ENCODE data around the gene ZBTB3.
"Not testable (repeated sequence)": the region's sequence is repeated elsewhere in the genome, so short reads cannot be mapped to it uniquely, and the experiment has no call there.

Gene ZBTB3

DNA sequence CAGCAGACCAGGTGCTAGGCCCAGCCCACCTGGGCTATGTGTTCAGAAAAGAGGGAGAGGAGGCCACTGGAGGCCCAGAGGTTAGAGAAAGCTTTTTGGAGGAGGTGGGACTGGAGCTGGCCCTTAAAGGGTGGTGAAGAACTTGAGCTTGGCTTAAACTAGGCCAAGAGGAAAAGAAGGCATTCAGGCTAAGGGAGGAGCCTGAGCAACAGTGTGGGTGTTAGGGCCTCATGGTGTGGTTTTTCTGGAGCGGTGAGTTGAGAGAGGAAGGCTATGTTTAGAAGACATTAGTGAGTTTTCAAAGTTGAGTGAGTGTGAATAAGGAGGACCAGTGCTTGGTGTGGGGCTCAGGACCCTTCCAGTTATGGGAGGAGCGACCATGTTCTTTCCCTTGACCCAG, 23.4 kb upstream of the ZBTB3 start:
- no peak for TF ChIP-seq POLR2A (IDR thresholded peaks at IDR 0.05; ENCODE audit: low read depth, low read length)
- no peak for DNase-seq (ENCODE audit: insufficient read length, low spot score)
- no peak for FAIRE-seq

DNA sequence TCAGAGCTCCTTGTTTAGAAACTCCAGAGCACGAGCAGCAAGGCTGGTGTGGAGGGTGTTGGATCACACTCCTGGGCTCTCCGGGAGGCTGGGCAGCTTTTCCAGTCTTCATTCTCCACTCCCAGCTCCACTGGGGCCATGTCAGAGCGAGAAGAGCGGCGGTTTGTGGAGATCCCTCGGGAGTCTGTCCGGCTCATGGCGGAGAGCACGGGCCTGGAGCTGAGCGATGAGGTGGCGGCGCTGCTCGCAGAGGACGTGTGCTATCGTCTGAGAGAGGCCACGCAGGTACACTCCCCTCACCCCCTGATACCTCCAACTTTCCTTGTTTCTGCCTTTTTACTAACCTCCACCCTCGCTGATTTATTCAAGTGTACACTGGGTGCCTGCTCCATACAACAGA, 21.7 kb upstream of the ZBTB3 start:
- no peak for TF ChIP-seq POLR2A (IDR thresholded peaks at IDR 0.05; ENCODE audit: low read depth, low read length)
- DNase-seq (ENCODE audit: insufficient read length, low spot score), result no peak
- FAIRE-seq, result no peak

DNA sequence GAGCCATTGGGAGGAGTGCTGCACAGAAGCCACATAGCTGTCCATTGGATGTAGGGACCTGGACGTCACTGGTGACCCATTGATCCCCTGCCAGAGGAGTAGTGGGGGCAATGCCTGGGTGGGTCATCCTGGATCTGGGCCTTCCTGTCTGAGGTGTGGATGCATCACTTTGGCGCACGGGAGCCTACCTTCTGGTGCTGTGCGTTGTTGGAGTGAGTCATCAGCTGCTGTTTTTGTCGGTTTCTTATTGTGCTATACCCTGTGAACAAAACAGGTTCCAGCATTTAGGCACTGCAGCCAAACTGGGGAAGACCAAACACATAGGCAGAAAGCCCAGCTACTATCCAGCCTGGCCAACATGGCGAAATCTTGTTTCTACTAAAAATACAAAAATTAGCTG, 20.4 kb upstream of the ZBTB3 start:
- FAIRE-seq, result no peak
- TF ChIP-seq POLR2A (IDR thresholded peaks at IDR 0.05; ENCODE audit: low read depth, low read length), result no peak
- DNase-seq (ENCODE audit: insufficient read length, low spot score), result no peak

DNA sequence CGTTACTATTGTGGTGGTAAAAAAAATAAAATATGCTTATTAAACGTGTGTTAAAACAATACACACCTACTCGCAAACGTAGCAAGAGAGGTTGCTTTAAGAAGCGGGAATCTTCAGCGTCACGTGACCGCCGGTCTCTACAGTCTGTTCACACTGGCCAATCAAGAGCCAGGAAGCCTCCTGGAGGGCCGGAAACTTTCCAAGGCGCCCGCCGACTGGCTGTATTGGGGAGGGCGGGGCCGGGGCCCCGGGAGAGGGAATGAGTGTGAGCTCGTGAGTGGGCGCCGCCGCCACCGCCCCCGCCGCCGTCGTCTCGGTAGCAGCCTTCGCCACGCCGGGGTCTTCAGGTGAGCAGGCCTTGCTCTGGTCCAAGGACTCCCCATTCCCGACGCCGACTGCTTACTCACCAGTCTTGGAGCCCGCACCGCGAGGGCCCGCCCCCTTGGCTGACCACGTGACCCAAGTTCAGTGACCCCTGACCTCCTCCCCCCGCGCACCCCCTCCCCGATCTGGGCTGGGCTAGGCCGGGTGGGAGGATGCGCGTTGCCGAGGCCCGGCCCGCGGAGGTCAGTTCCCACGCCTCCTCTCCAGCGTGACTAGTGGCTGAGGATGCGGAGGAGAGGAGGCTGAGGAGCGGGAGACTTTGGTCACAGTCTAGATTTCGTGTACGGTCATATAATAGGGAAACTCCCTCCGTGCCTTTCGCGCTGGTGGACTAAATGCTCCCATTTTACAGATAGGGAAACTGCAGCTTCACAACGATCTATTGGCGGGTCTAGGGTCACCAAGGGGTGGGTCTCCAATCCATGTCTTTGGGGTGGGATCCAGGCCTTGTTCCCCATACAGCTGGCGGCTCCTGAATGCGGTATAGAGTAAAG, 17.4 kb upstream of the ZBTB3 start, which contains the start of gene TAF6L:
TSS of gene TAF6L (plus strand) at position 253 of the 878 bp plus-strand sequence. CDS start 4,388 bp downstream, outside the sequence.
- TF ChIP-seq POLR2A (IDR thresholded peaks at IDR 0.05; ENCODE audit: low read depth, low read length), result peak; percentile 66

DNA sequence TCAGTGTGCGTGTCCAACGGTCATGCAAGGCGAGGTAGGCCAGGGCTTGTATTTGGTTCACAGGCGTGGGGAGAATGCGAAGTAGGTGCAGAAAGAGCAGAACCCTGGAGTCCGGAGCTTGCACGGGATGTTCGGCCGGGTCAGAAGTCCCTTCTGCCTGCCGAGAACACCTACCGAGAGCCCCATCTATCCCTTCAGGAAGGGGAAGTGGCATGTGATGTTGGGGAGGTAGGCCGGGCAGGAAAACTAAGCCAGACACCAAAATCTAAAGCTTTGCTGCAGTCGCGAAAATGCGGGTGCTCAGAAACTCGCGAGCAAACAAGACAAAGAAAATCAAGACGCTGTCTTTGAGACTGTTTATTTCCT, 16.8 kb upstream of the ZBTB3 start:
- FAIRE-seq, result no peak
- DNase-seq (ENCODE audit: insufficient read length, low spot score), result no peak
- no peak for TF ChIP-seq POLR2A (IDR thresholded peaks at IDR 0.05; ENCODE audit: low read depth, low read length)

More for the DNA sequence above, 17.4 kb upstream of the ZBTB3 start, which contains the start of gene TAF6L:
- DNase-seq (ENCODE audit: insufficient read length, low spot score), result peak; percentile 92
- no peak for FAIRE-seq

DNA sequence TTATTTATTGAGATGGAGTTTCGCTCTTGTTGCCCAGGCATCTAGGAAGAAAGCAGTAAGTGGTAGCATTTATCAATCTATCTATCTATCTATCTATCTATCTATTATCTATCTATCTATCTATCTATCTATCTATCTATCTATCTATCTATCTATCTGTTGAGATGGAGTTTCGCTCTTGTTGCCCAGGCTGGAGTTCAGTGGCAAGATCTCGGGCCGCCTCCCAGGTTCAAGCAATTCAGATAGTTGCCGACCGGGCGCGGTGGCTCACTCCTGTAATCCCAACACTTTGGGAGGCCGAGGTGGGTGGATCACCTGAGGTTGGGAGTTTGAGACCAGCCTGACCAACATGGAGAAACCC, 6.9 kb upstream of the ZBTB3 start:
- not testable (repeated sequence) for DNase-seq (ENCODE audit: insufficient read length, low spot score); FAIRE-seq

DNA sequence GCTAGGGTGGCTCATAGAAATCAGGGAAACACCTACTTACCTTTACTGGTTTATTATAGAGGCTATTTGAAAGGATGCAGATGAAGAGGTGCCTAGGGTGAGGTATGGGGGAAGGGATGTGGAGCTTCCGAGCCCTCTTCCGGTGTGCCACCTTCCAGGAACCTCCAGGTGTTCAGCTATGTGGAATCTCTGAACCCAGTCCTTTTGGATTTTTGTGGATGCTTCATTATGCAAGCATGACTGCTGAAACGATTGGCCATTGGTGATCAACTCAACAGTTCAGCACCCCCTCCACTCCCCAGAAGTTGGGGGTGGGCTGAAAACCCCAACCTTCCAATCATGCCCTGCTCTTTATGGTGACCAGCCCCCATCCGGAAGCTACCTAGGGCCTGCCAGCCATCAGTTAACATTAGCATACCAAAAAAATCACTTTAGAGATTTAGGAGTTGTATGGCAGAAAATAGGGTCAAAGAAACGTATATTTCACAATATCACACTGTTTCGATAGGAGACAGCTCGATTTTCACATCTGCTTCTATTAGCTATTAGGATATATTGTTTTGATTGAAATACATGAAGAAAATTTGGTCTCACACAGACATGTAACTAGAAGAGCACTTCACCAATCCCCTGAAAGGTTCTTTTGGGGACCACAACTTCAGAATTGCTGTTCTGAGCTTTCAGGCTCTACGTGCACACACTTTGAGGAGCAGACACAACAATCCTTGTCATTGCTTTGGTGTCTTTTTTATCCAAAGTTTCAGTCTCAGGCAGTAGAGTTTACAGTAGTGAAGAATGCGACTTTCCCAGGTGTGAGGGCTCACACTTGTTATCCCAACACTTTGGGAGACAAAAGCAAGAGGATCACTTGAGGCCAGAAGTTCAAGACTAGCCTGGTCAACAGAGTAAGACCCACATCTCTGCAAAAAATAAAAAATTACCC, 4.2 kb upstream of the ZBTB3 start:
- TF ChIP-seq POLR2A (IDR thresholded peaks at IDR 0.05; ENCODE audit: low read depth, low read length), result no peak
- DNase-seq (ENCODE audit: insufficient read length, low spot score) (no peak), FAIRE-seq (no peak)

DNA sequence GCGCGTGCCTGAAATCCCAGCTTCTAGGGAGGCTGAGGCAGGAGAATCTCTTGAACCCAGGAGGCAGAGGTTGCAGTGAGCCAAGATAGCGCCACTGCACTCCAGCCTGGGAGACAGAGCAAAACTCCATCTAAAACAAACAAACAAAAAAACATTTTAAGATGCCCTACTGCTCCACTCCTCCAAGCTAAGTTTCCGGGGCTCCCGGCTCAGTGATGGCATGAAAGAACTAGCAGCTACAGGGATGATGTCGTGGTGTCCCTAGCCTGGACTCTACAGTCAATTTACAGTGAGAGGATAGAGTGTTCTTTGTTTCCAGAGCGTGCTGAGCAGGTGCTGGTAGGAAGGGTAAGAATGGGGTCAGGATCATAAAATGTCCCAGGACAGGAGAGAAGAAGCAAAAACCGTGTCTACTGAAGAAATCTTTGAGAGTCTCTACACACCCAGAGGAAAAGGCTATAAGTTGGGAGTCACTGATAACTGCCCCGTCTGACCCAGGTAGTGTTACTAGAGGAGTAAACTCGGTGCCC, 1.2 kb upstream of the ZBTB3 start:
- no peak for TF ChIP-seq POLR2A (IDR thresholded peaks at IDR 0.05; ENCODE audit: low read depth, low read length)
- no peak for DNase-seq (ENCODE audit: insufficient read length, low spot score)
- FAIRE-seq, result no peak

DNA sequence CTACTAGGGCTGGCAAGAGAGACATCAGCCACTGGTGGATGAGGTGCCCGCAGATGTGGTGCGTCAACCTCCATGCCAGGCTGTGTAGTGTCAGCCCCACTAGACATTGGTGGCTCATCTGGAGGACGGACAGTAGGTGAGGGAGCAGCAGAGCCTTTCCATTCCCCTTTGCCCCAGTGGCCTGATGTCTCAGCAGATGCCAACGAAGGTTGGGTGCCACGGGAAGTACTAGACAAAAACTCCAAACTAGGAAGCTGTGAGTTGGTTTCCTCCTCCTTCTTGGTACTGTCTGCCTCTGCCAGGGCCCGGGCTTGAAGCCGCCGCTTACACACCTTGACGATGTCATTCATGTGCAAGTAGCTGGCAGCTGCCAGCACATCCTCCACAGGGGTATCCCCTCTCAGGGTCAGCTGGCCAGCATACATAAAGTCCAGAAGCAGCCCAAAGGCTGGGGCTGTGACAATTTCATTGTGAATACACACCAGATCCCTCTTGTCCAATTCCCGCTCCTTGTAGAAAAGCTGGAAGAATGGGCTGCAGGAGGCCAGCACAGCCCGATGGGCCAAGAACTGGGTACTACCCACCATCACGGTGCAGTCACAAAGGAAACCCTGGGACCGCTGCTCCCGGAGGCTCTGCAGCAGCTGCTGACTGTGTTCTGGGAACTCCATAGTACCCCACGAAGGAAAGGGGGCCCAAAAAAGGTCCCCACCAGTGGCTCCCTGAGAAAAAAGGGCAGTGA, 795 bp downstream of the ZBTB3 start:
- TF ChIP-seq POLR2A (IDR thresholded peaks at IDR 0.05; ENCODE audit: low read depth, low read length), result no peak
- FAIRE-seq (no peak), DNase-seq (ENCODE audit: insufficient read length, low spot score) (no peak)

DNA sequence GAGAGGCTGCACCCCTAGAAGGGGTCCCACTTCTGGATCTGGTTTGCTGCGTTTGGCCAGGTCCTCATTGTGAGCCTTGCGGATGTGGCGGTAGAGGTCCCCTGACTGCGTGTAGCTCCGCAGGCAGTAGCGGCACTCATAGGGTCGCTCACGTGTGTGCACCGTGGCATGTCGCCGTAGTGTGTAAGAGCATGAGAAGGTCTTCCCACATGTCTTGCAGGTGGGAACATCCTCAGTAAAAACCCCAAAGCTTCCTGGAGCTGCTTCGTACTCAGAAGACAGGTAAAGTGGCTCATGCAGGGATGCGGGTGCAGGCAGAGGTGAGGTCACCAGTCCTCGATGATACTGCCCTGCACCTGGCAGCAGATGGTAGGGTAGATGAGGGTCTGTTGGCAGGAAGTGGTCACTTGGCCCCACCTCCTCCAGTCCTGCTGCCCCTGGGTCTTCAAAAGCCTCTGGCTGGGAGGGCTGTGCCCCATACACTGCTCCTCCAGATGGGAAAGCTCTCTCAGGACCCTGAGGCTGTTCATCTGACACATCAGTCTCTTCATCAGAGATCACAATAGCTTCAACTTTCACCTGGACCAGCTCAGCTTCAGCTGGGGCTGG, 1.7 kb downstream of the ZBTB3 start:
- FAIRE-seq (no peak), DNase-seq (ENCODE audit: insufficient read length, low spot score) (no peak)
- TF ChIP-seq POLR2A (IDR thresholded peaks at IDR 0.05; ENCODE audit: low read depth, low read length), result no peak

DNA sequence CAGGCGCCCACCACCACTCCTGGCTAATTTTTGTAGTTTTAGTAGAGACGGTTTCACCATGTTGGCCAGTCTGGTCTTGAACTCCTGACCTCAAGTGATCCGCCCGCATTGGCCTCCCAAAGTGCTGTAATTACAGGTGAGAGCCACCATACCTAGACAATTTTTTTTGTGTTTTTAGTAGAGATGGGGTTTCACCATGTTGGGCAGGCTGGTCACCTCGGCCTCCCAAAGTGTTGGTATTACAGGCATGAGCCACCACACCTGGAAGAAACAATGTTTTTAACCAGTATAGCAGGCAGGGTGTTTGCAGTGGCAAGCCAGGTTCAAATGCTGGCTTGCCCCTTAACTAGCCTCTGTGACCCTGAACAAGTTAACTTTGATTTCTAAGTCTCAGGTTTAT, 4.0 kb downstream of the ZBTB3 start:
- FAIRE-seq; DNase-seq (ENCODE audit: insufficient read length, low spot score): not testable (repeated sequence)

DNA sequence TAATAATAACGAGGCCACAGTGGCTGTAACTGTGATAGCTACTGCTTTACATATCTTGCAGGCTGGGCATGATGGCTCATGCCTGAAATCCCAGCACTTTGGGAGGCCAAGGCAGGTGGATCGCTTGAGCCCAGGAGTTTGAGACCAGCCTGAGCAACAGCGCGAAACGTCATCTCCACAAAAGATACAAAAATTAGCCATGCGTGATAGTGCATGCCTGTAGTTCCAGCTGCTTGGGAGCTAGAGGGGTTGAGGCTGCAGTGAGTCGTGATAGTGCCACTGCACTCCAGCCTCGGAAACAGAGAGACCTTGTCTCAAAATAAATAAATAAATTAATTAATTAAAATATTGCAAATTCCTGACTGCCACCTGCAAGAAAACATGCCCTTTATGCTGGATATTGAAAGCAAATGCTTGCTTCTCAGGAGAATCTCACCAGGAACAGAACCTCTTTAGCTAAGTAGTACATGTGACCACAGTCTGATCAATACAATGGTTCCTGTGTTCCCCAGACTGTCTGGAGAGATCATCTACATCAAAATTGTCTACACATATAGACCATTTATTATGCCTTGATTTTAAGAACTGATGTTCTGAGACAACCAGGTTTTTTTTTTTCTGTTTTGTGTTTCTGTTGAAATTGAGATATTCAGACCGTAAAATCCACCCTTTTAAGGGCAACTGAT, 6.3 kb downstream of the ZBTB3 start:
- FAIRE-seq, result no peak
- DNase-seq (ENCODE audit: insufficient read length, low spot score), result no peak
- no peak for TF ChIP-seq POLR2A (IDR thresholded peaks at IDR 0.05; ENCODE audit: low read depth, low read length)

DNA sequence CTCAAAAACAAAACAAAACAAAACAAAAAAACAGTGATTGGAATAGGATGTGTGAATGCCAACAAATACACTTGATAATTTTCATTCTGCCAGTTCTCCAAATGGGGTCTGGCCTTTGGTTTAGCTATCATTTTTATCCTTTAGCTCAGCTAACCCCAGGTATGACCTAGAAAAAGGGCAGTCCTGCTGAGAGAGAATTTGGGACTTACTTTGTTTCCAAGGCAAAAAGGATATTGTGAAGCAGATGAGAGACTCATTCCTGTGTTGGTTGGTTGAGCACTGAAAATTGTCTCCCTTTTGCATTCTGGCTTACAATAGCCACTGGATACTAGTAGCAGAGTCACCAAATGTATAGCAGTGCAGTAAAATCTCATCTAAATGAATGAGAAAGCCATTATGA, 16.8 kb downstream of the ZBTB3 start:
- FAIRE-seq, result no peak
- DNase-seq (ENCODE audit: insufficient read length, low spot score), result no peak
- no peak for TF ChIP-seq POLR2A (IDR thresholded peaks at IDR 0.05; ENCODE audit: low read depth, low read length)

Data from H54 (cell line).